HCT116 (cell line): ENCODE results near the gene VSX2. TPM values are rescaled to one million over a fixed set of nuclear protein-coding genes. Genes with fewer than 3 reads are reported as not detected.

ENCODE experiments used
- ATAC-seq: fragments of 200-7000 bp; cut with Tn5 transposase; 2 replicates; pipeline ENCODE4 v1.9.1; 2020; ENCODE audit warnings: mild to moderate bottlenecking, moderate library complexity
- BruUV-seq: library from RNA; stranded (reverse); fragments of 400-500 nt; replicated peaks from 2 replicates; lab custom pipeline; 2021; lab: Mats Ljungman, UMichigan
- CTCF ChIA-PET: fragments of 300-600 bp; sonication (Branson Sonifier 250); formaldehyde crosslinking; loops from one replicate; lab custom pipeline; 2021; ENCODE audit warnings: antibody characterized with exemption; lab: Charles Lee
- POLR2A ChIA-PET: fragments of 300-600, 350-600 bp; sonication (Branson Sonifier 250); formaldehyde crosslinking; loops from one replicate; lab custom pipeline; 2021; ENCODE audit warnings: antibody characterized with exemption; lab: Charles Lee
- RAD21 ChIA-PET, 2 experiments: fragments of 300-600 bp; sonication (Branson Sonifier 250); formaldehyde crosslinking; loops; one replicate each; lab custom pipeline; 2023; ENCODE audit warnings: low total read pairs in 2 of 2; ENCODE audit not compliant: uncharacterized antibody in 2 of 2, unreplicated experiment in 2 of 2, low non-redundant PET in 1 of 2; lab: Charles Lee
- DNase-seq: peaks from one replicate; pipeline ENCODE4 v3.0.0-alpha.2; 2010; ENCODE audit warnings: low read depth, low spot score
- H2AFZ ChIP-seq: fragments of 200-600 bp; shearing (Covaris generic), sonication (generic); 2 replicates; pipeline ENCODE4 v1.6.1; 2017; ENCODE audit warnings: low read depth, mixed run types, mixed read lengths, antibody characterized with exemption, low read length; ENCODE audit not compliant: poor library complexity, severe bottlenecking
- H3K27ac ChIP-seq: 2 replicates; pipeline ENCODE4 v1.5.1; 2012; ENCODE audit warnings: low read depth, low read length
- H3K27me3 ChIP-seq: fragments of 200-600 bp; sonication (generic); 2 replicates; pipeline ENCODE4 v1.6.1; 2016; ENCODE audit warnings: mixed run types, low read length, mixed read lengths; ENCODE audit not compliant: insufficient read depth
- H3K36me3 ChIP-seq, 2 experiments: fragments of 200-500 bp in 1 of 2; fragments of 200-600 bp in 1 of 2; sonication (Bioruptor generic) in 1 of 2; sonication (generic) in 1 of 2; 2 replicates each; pipeline versions ENCODE4 v1.5.1 to v1.6.1; 2014 to 2016; ENCODE audit warnings: low read length in 2 of 2, inconsistent platforms in 1 of 2, mixed read lengths in 1 of 2, mixed run types in 1 of 2; ENCODE audit not compliant: insufficient read depth in 2 of 2, control insufficient read depth in 1 of 2
- H3K4me1 ChIP-seq, 2 experiments: fragments of 200-600 bp in 1 of 2; sonication (generic) in 1 of 2; 2 replicates each; pipeline versions ENCODE4 v1.5.1 to v1.6.1; 2012 to 2017; ENCODE audit warnings: low read length in 2 of 2, inconsistent platforms in 1 of 2, mild to moderate bottlenecking in 1 of 2, mixed read lengths in 1 of 2, mixed run types in 1 of 2, moderate library complexity in 1 of 2; ENCODE audit not compliant: insufficient read depth in 2 of 2, control insufficient read depth in 1 of 2
- H3K4me2 ChIP-seq: fragments of 200-600 bp; sonication (generic); 2 replicates; pipeline ENCODE4 v1.6.1; 2017; ENCODE audit warnings: mixed run types, low read length, mixed read lengths
- H3K4me3 ChIP-seq, 2 experiments: fragments of 200-600 bp in 1 of 2; sonication (generic) in 1 of 2; replicated peaks in 1 of 2; 2 replicates each; pipeline ENCODE4 v1.5.1; 2011 to 2016; ENCODE audit warnings: low read length in 2 of 2, control low read depth in 1 of 2, low read depth in 1 of 2, mild to moderate bottlenecking in 1 of 2, mixed read lengths in 1 of 2, mixed run types in 1 of 2
- H3K79me2 ChIP-seq: fragments of 200-600 bp; sonication (generic); 2 replicates; pipeline ENCODE4 v1.6.1; 2017; ENCODE audit warnings: mild to moderate bottlenecking, mixed run types, low read length, moderate library complexity, mixed read lengths; ENCODE audit not compliant: insufficient read depth
- H3K9ac ChIP-seq: fragments of 200-600 bp; sonication (generic); 2 replicates; pipeline ENCODE4 v1.6.1; 2016; ENCODE audit warnings: low read length, mixed read lengths
- H3K9me2 ChIP-seq: fragments of 200-600 bp; sonication (generic), shearing (Covaris generic); 2 replicates; pipeline ENCODE4 v1.6.1; 2017; ENCODE audit warnings: mixed run types, mild to moderate bottlenecking, moderate library complexity; ENCODE audit not compliant: insufficient read depth
- H3K9me3 ChIP-seq, 2 experiments: fragments of 200-500 bp in 1 of 2; fragments of 200-600 bp in 1 of 2; sonication (Bioruptor generic) in 1 of 2; sonication (generic) in 1 of 2; 2 replicates each; pipeline ENCODE4 v1.6.1; 2014 to 2017; ENCODE audit warnings: low read length in 2 of 2, mixed read lengths in 2 of 2, inconsistent platforms in 1 of 2, low read depth in 1 of 2, mild to moderate bottlenecking in 1 of 2, mixed run types in 1 of 2, moderate library complexity in 1 of 2; ENCODE audit not compliant: control insufficient read depth in 1 of 2, insufficient read depth in 1 of 2
- H4K20me1 ChIP-seq: fragments of 200-600 bp; sonication (generic), shearing (Covaris generic); 2 replicates; pipeline ENCODE4 v1.6.1; 2017; ENCODE audit warnings: mixed run types, mild to moderate bottlenecking, moderate library complexity; ENCODE audit not compliant: insufficient read depth
- ATF3 ChIP-seq: IDR thresholded peaks from 2 replicates; pipeline ENCODE4 v1.6.1; 2012
- CEBPB ChIP-seq: IDR thresholded peaks from 2 replicates; pipeline ENCODE4 v1.6.1; 2012; ENCODE audit warnings: low read depth
- CTCF ChIP-seq, 3 experiments: fragments of 200-600 bp in 1 of 3; sonication (generic) in 1 of 3; IDR thresholded peaks in 2 of 3; conservative IDR thresholded peaks in 1 of 3; 2 replicates each; pipeline ENCODE4 v1.5.1; 2012 to 2017; ENCODE audit warnings: low read depth in 2 of 3, low read length in 2 of 3, antibody characterized with exemption in 1 of 3, borderline replicate concordance in 1 of 3, control low read depth in 1 of 3, mild to moderate bottlenecking in 1 of 3, mixed read lengths in 1 of 3, mixed run types in 1 of 3, moderate library complexity in 1 of 3; ENCODE audit not compliant: insufficient read depth in 1 of 3
- ELF1 ChIP-seq: IDR thresholded peaks from 2 replicates; pipeline ENCODE4 v1.6.1; 2012; ENCODE audit warnings: low read depth, borderline replicate concordance
- FOSL1 ChIP-seq: IDR thresholded peaks from 2 replicates; pipeline ENCODE4 v1.6.1; 2012; ENCODE audit warnings: low read depth
- RAD21 ChIP-seq: IDR thresholded peaks from 2 replicates; pipeline ENCODE4 v1.6.1; 2012; ENCODE audit warnings: low read depth, mild to moderate bottlenecking
- SRF ChIP-seq: IDR thresholded peaks from 2 replicates; pipeline ENCODE4 v1.6.1; 2012; ENCODE audit warnings: low read depth
- TCF7L2 ChIP-seq: IDR thresholded peaks from 2 replicates; pipeline ENCODE4 v1.7.0; 2011; ENCODE audit warnings: borderline replicate concordance, inconsistent platforms; ENCODE audit not compliant: insufficient read depth, insufficient read length; ENCODE audit errors: extremely low read depth
- ZNF274 ChIP-seq: fragments of 200-500 bp; sonication (Bioruptor generic); IDR thresholded peaks from 2 replicates; pipeline ENCODE4 v1.6.1; 2014; ENCODE audit warnings: mild to moderate bottlenecking, low read depth, low read length, inconsistent platforms
- intact Hi-C: fragments of 100-400 bp; cut with micrococcal nuclease; formaldehyde crosslinking; loops from 2 replicates; pipeline ENCODE4 v1.10.0; 2022
- total RNA-seq: library from RNA; stranded (reverse); gene quantifications from one replicate; pipeline ENCODE4 v1.2.1, GENCODE V29; 2021; ENCODE audit not compliant: unreplicated experiment
- TF ChIP-seq, protein P1 (sequence below): IDR thresholded peaks from 2 replicates; pipeline ENCODE4 v1.6.1; 2011; ENCODE audit warnings: mild to moderate bottlenecking, low read length, moderate library complexity; ENCODE audit not compliant: insufficient replicate concordance; ENCODE audit errors: extremely low read depth

Gene VSX2
- total RNA-seq, 1 experiment from 2014 or later = not detected

DNA sequence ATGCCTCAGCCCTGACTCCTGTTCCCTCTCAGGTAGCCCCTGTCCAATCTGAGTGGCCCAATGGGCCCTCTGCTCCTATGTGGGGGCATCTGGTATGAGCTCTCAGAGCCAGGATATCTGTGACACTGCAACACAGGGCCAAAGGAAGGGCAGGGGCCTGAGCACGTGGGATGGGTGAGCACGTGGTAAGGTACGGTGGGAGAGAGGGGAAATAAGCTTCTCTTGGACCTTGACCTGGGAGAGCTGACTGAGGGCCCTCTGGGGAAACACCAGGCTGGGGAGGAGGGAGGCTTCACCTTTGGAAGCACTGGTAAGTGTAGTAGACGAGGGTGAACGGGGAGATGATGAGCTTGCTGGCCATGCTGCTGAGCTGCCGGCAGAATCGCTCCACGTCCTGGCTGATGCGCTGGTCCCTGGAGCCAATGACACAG lies 56.8 kb downstream of the VSX2 start:
- no peak overlapping the region for H3K4me2 ChIP-seq
- no peak overlapping the region for H3K9ac ChIP-seq
- intact Hi-C loops = no loop called here
- ATAC-seq = no peak
- no peak overlapping the region for H3K27ac ChIP-seq
- peaks cover 5 to 8% of the 10 kb centered on the region in 2 experiments; a peak in 2 of 4 replicates for H3K36me3 ChIP-seq
- POLR2A ChIA-PET = no interaction called here
- H3K79me2 ChIP-seq = peaks cover 28% of the 10 kb centered on the region
- H4K20me1 ChIP-seq = no peaks in the 10 kb centered on the region
- no peak overlapping the region for H3K4me3 ChIP-seq
- H2AFZ ChIP-seq = no peak overlapping the region
- BruUV-seq = no TSS peak
- peaks cover 10 to 33% of the 10 kb centered on the region in 2 experiments for H3K4me1 ChIP-seq
- no peaks in the 10 kb centered on the region for H3K27me3 ChIP-seq
- RAD21 ChIA-PET = no interaction called here
- no peaks in the 10 kb centered on the region for H3K9me3 ChIP-seq
- no peak for DNase-seq
- no peaks in the 10 kb centered on the region for H3K9me2 ChIP-seq
- TF ChIP-seq FOSL1 = no peak
- no peak for TF ChIP-seq ZNF274
- TF ChIP-seq SRF = no peak
- CTCF ChIA-PET = interaction anchor here (1.3 kb wide), 1 partner anchor 10 kb away, joined by 3 read pairs; no protein-coding TSS in a partner anchor

DNA sequence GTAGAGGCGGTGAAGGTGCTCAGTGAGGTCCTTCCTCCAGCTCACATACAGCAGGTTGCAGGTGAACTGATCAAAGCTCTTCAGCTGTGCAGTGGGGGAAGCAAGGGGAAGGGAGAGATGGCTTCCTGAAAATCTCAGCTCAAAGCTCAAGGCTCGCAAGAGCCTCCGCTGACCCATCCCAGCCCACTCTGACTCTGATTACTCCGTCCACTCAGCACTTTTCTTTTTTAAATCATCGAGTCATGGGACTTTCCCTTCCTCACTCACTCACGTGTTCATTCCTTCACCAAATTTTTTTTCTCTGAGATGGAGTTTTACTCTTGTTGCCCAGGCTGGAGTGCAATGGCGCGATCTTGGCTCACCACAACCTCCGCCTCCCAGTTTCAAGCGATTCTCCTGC lies 58.7 kb downstream of the VSX2 start:
- intact Hi-C loops = no loop called here

More for the DNA sequence above, 58.7 kb downstream of the VSX2 start:
- no TSS peak for BruUV-seq
- Histone ChIP-seq H3K9ac (no peak overlapping the region), H3K4me1 (peaks cover 10 to 39% of the 10 kb centered on the region in 2 experiments), H3K9me3 (no peaks in the 10 kb centered on the region), H3K27ac (no peak overlapping the region), H3K4me3 (no peak overlapping the region), H3K79me2 (peaks cover 44% of the 10 kb centered on the region), H2AFZ (no peak overlapping the region), H3K36me3 (peaks cover 4 to 6% of the 10 kb centered on the region in 2 experiments; a peak in 2 of 4 replicates), H3K9me2 (no peaks in the 10 kb centered on the region), H3K4me2 (no peak overlapping the region), H3K27me3 (no peaks in the 10 kb centered on the region), H4K20me1 (no peaks in the 10 kb centered on the region)
- no peak for DNase-seq
- ChIA-PET POLR2A (no interaction called here), CTCF (no interaction called here), RAD21 (no interaction called here)
- TF ChIP-seq, protein P1, sequence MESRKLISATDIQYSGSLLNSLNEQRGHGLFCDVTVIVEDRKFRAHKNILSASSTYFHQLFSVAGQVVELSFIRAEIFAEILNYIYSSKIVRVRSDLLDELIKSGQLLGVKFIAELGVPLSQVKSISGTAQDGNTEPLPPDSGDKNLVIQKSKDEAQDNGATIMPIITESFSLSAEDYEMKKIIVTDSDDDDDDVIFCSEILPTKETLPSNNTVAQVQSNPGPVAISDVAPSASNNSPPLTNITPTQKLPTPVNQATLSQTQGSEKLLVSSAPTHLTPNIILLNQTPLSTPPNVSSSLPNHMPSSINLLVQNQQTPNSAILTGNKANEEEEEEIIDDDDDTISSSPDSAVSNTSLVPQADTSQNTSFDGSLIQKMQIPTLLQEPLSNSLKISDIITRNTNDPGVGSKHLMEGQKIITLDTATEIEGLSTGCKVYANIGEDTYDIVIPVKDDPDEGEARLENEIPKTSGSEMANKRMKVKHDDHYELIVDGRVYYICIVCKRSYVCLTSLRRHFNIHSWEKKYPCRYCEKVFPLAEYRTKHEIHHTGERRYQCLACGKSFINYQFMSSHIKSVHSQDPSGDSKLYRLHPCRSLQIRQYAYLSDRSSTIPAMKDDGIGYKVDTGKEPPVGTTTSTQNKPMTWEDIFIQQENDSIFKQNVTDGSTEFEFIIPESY = no peak
- TF ChIP-seq ELF1 (no peak), ATF3 (no peak), RAD21 (no peak), CTCF (IDR thresholded peaks at IDR 0.05 in 2 of 3, conservative IDR thresholded peaks at IDR 0.05 in 1 of 3; ENCODE audit: borderline replicate concordance in 1 of 3, insufficient read depth in 1 of 3, low read depth in 2 of 3, low read length in 2 of 3) (no peak), CEBPB (no peak), TCF7L2 (no peak)
- no peak for ATAC-seq
